Heart left ventricle (tissue), 13 donors: ENCODE data around the gene UGGT2.

ENCODE experiments used
- CTCF ChIP-seq, 12 donors: fragments of 200-600 bp; sonication (generic) in 4 of 12; IDR thresholded peaks; one replicate each; pipeline versions ENCODE4 v1.5.0 to v1.8.0; 2018 to 2022; ENCODE audit warnings: antibody characterized with exemption in 12 of 12, mild to moderate bottlenecking in 5 of 12
- POLR2A ChIP-seq, 2 donors: fragments of 450-650 bp; IDR thresholded peaks; one replicate each; pipeline ENCODE4 v1.6.1; 2017; ENCODE audit warnings: antibody characterized with exemption in 2 of 2, mild to moderate bottlenecking in 2 of 2, moderate library complexity in 2 of 2
- donor health status: ischemic (EF 13 %, LVEDD 7.1; RV severe dilation, severe dysfunction).
- donor health status: DM: no; HTN: yes; CAD: no.
- donor health status: DM: no; HTN: no; CAD: no.
- donor health status: ischemic (EF 25% LVEDD 6.9; RV normal size, moderate dysfunction).
- donor health status: ischemic (EF 25% LVEDD 5.7; RV mildly dilated, moderate dysfunction).
- donor health status: ischemic (EF 35%, LVEDD 5.7; RV mildly dilated, moderate dysfunction).
- donor health status: nonischemic (EF 11% LVEDD 7.7; RV severe dilation, severe dysfunction).
- donor health status: DM: yes; HTN: yes; CAD: no.
- donor health status: PGD.
- donor health status: ischemic (EF 29% LVEDD 5.4; RV normal size, mild dysfunction).
- donor health status: nonischemic (EF 23%, LVEDD 6.1; RV moderate dilation, normal function).

GRCh38 chr13:95784161-95784899, 268.9 kb downstream of the UGGT2 start:
- TF ChIP-seq POLR2A (IDR thresholded peaks at IDR 0.05) = no peak
- no peak for TF ChIP-seq CTCF (IDR thresholded peaks at IDR 0.05)
